ENCODE data around the gene LDLRAD4.

Gene LDLRAD4

GRCh38 chr18:13580991-13581390 is 362.4 kb downstream of the LDLRAD4 start:
- DNase-seq (ENCODE audit: extremely low spot score), result no peak
- ChIA-PET CTCF (interaction anchor here (0.6 kb wide), 1 partner anchor 26 kb away, joined by 3 read pairs; no protein-coding TSS in a partner anchor), POLR2A (no interaction called here)
- TF ChIP-seq SP1 (IDR thresholded peaks at IDR 0.05) (no peak), TARDBP (IDR thresholded peaks at IDR 0.05) (no peak), CTBP1 (IDR thresholded peaks at IDR 0.05; ENCODE audit: borderline replicate concordance) (no peak), ARNT (IDR thresholded peaks at IDR 0.05) (no peak), L3MBTL2 (conservative IDR thresholded peaks at IDR 0.05) (no peak), NFRKB (IDR thresholded peaks at IDR 0.05) (no peak), FOXM1 (IDR thresholded peaks at IDR 0.05; ENCODE audit: borderline replicate concordance) (no peak), PKNOX1 (IDR thresholded peaks at IDR 0.05) (no peak), LEF1 (IDR thresholded peaks at IDR 0.05; ENCODE audit: borderline replicate concordance) (no peak)

GRCh38 chr18:13581496-13582177 is 363.1 kb downstream of the LDLRAD4 start:
- ChIA-PET POLR2A (no interaction called here), CTCF (interaction anchor here (0.6 kb wide), 1 partner anchor 25 kb away, joined by 3 read pairs; no protein-coding TSS in a partner anchor)
- TF ChIP-seq ARNT (IDR thresholded peaks at IDR 0.05), result no peak
- no peak for DNase-seq (ENCODE audit: extremely low spot score)

GRCh38 chr18:13582178-13582670 is 363.7 kb downstream of the LDLRAD4 start:
- no peak for TF ChIP-seq FOXM1 (IDR thresholded peaks at IDR 0.05; ENCODE audit: borderline replicate concordance)
- no peak for TF ChIP-seq ARNT (IDR thresholded peaks at IDR 0.05)
- no peak for TF ChIP-seq PKNOX1 (IDR thresholded peaks at IDR 0.05)
- TF ChIP-seq TARDBP (IDR thresholded peaks at IDR 0.05), result no peak
- no peak for TF ChIP-seq SP1 (IDR thresholded peaks at IDR 0.05)
- TF ChIP-seq CTBP1 (IDR thresholded peaks at IDR 0.05; ENCODE audit: borderline replicate concordance), result no peak
- TF ChIP-seq LEF1 (IDR thresholded peaks at IDR 0.05; ENCODE audit: borderline replicate concordance), result no peak
- POLR2A ChIA-PET, result no interaction called here
- DNase-seq (ENCODE audit: extremely low spot score), result no peak
- CTCF ChIA-PET, result no interaction called here

- no peak for DNase-seq (ENCODE audit: extremely low spot score)
- TF ChIP-seq FOXK2 (IDR thresholded peaks at IDR 0.05), result no peak
- no peak for TF ChIP-seq ZNF384 (IDR thresholded peaks at IDR 0.05)
- no peak for TF ChIP-seq NFRKB (IDR thresholded peaks at IDR 0.05)
- no peak for TF ChIP-seq CTBP1 (IDR thresholded peaks at IDR 0.05; ENCODE audit: borderline replicate concordance)
- TF ChIP-seq FOXA1 (IDR thresholded peaks at IDR 0.05), result no peak
- no peak for TF ChIP-seq ARNT (IDR thresholded peaks at IDR 0.05)
- TF ChIP-seq ELF4 (IDR thresholded peaks at IDR 0.05), result no peak
- no peak for TF ChIP-seq L3MBTL2 (conservative IDR thresholded peaks at IDR 0.05)
- no peak for TF ChIP-seq TARDBP (IDR thresholded peaks at IDR 0.05)
- TF ChIP-seq FOXM1 (IDR thresholded peaks at IDR 0.05; ENCODE audit: borderline replicate concordance), result no peak
- TF ChIP-seq PKNOX1 (IDR thresholded peaks at IDR 0.05), result no peak
- TF ChIP-seq LEF1 (IDR thresholded peaks at IDR 0.05; ENCODE audit: borderline replicate concordance), result no peak
- TF ChIP-seq HDGF (IDR thresholded peaks at IDR 0.05; ENCODE audit: borderline replicate concordance), result no peak
- no peak for TF ChIP-seq SUZ12 (IDR thresholded peaks at IDR 0.05)
- TF ChIP-seq BHLHE40 (IDR thresholded peaks at IDR 0.05; ENCODE audit: borderline replicate concordance), result no peak
- TF ChIP-seq SP1 (IDR thresholded peaks at IDR 0.05), result no peak
- ChIA-PET CTCF (no interaction called here), POLR2A (no interaction called here)
Observed at GRCh38 chr18:13583576-13584550, 365.3 kb downstream of the LDLRAD4 start.

- DNase-seq (ENCODE audit: extremely low spot score), result no peak
- TF ChIP-seq ZNF384 (IDR thresholded peaks at IDR 0.05) (no peak), FOXM1 (IDR thresholded peaks at IDR 0.05; ENCODE audit: borderline replicate concordance) (no peak), TARDBP (IDR thresholded peaks at IDR 0.05) (no peak), NFRKB (IDR thresholded peaks at IDR 0.05) (no peak), ARNT (IDR thresholded peaks at IDR 0.05) (no peak), ELF4 (IDR thresholded peaks at IDR 0.05) (no peak), BHLHE40 (IDR thresholded peaks at IDR 0.05; ENCODE audit: borderline replicate concordance) (no peak), LEF1 (IDR thresholded peaks at IDR 0.05; ENCODE audit: borderline replicate concordance) (no peak), CTBP1 (IDR thresholded peaks at IDR 0.05; ENCODE audit: borderline replicate concordance) (no peak), SP1 (IDR thresholded peaks at IDR 0.05) (no peak), FOXA1 (IDR thresholded peaks at IDR 0.05) (no peak), PKNOX1 (IDR thresholded peaks at IDR 0.05) (no peak), HDGF (IDR thresholded peaks at IDR 0.05; ENCODE audit: borderline replicate concordance) (no peak), L3MBTL2 (conservative IDR thresholded peaks at IDR 0.05) (no peak), FOXK2 (IDR thresholded peaks at IDR 0.05) (no peak), SUZ12 (IDR thresholded peaks at IDR 0.05) (no peak)
- ChIA-PET CTCF (no interaction called here), POLR2A (no interaction called here)
Observed at GRCh38 chr18:13584825-13585224, 366.3 kb downstream of the LDLRAD4 start.

Measured in HEK293T (cell line).